NCI-H128 (cell line): ENCODE results near the gene TRAF7.
A peak's percentile ranks its signal among the peaks of the same experiment; 100 is the strongest.
"Not testable (repeated sequence)": the region's sequence is repeated elsewhere in the genome, so short reads cannot be mapped to it uniquely, and the experiment has no call there.

Experiments
- DNase-seq: peaks from one replicate; lab custom pipeline; 2025; ENCODE audit not compliant: unreplicated experiment; lab: John Stamatoyannopoulos, UW

TRAF7 gene

DNA sequence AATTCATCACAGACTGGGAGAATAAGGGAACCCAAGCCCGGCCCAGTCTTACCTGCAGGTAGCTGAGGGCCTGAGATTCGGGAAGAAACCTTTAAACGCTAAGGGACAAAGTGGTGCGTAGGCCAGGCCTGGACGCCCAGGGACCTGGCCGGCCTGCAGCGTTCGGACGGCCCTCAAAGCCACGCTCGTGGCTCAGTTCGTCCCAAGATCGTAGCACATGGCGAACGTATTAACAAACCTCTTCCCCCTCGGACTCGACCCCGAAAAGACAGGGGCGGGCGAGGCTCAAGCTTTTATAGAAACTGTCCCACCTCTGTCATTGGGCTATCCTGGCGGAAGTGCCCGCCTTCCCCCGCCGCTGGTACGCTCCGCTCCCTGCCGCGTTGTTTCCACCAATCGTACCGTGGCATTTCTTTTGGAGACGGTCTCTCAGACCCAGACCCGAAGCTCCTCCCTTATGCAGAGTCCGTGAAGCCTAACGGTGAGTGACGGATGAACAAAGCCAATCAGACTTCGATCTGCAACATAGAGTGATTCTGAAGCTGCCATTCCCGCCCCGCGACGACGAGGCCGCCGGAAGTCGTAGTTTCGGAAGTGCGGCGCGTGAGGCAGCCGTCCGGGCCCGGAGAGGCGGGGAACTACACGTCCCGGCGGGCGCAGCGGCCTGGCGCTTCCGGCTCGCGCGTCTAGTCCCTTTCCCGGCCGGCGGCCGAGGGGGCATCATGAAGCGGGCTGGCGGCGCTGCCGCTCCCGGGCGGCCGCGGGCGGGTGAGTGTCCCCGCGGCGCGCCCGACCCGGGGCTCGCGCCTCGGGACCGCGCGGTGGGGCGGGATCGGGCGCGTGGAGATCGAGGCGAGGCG is at the start of gene TRAF7:
TSS of gene TRAF7 (plus strand) at position 692 of the 860 bp plus-strand sequence. CDS start 8,139 bp downstream, outside the sequence.
- peak; percentile 96 for DNase-seq

GRCh38 chr16:2106211-2106610 is 49.4 kb upstream of the TRAF7 start:
- DNase-seq: not testable (repeated sequence)

- DNase-seq: not testable (repeated sequence)
Measured at GRCh38 chr16:2107121-2107790, 48.3 kb upstream of the TRAF7 start.

DNA sequence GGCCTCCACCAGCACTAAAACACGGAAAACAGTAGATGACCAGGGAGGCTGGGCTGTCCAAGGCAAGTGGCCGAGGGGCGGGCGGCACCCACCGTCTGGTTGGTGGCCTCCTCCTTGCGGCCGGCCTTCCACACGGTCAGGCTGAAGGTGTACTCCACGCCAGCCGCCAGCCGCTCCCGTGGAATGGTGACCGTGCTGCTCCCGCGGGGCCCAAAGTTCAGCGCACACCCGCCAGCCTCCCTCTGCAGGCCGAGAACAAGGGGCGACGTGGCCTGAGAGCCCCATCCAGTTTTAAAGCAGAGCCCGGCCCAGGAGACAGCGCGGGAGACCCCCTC is 47.8 kb upstream of the TRAF7 start:
- not testable (repeated sequence) for DNase-seq

DNA sequence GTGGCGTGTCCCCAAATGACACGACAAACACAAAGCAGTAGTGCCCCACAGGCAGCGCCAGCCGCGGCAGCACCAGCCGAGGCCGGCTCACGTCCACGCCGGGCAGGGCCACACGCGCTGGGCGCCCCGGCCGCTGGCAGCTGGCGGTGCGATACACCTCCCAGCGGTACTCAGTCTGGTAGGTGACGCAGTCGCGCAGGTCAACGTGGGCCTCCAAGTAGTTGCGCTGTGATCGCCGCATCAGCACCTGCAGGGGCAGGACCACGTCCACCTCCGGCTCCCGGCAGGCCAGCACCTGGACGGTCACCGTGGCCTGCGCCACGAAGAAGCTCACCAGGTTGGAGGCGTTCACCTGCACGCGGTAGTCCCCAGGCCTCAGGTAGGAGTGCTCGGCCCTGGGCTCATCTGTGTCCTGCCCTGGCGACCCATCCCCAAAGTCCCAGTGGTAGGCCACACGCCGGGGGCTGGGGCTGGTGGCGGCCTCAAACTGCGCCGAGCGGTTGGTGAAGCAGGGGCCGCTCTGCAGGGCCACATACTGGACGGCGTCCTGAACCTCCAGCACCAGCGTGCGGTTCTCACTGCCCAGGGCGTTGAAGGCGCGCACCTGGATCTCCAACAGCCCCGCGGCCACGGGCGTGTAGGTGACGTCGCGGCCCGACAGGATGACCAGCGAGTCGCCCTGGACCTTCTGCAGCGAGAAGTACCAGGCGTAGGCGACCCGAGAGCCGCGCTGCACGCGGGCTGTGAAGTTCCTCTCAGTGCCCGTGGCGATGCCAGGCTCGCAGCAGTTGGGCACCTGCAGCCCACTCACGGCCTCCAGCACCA is 46.9 kb upstream of the TRAF7 start:
- not testable (repeated sequence) for DNase-seq

DNA sequence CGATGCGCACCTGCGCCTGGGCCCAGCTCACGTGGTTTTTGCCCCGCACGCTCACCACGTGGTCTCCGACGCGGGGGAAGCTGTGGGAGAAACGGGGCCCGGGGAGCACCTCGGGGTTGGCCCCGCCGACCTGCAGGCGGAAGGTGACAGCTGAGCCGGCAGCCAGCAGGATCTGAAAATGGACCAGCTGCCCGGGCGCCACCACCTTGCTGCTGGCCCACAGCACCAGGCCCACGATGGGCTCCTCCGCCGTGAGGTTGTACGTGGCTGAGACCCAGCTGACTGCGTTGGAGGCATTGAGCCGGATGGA is 46.4 kb upstream of the TRAF7 start:
- DNase-seq: not testable (repeated sequence)

- DNase-seq: not testable (repeated sequence)
Measured at GRCh38 chr16:2109872-2110271, 45.7 kb upstream of the TRAF7 start.

DNA sequence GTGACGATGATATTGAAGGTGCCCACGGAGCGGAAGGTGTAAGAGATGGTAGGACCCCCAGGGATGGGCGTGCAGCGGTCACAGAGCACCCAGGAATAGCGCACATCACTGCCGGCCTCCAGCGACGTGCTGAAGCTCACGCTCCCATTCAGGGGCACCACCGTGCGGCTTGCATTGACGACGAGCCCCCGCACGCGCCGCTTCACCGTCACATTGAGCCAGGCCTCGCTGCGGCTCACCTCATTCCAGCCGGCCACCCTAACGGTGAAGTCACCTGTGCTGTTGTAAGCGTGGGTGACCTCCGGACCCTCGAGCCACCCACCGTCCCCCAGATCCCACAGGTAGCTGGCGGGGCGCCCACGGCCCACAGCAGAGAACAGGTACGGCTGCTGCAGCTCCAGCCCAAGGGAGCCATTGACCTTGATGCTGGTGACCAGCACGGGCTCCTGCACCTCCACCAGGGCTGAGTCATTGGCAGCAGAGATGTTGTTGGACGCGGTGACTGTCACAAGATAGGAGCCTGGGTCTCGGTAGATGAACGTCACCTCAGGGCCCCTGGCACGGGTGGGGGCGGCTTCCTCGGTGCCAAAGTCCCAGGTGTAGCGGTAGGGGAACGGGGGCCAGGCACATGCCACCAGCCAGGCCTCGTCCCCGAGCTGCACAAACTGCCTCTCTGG is 45.1 kb upstream of the TRAF7 start:
- DNase-seq: not testable (repeated sequence)

GRCh38 chr16:2111009-2111353 is 44.6 kb upstream of the TRAF7 start:
- not testable (repeated sequence) for DNase-seq

GRCh38 chr16:2111412-2112335 is 43.9 kb upstream of the TRAF7 start:
- DNase-seq: not testable (repeated sequence)

- not testable (repeated sequence) for DNase-seq
Measured at GRCh38 chr16:2112539-2113106, 43.0 kb upstream of the TRAF7 start.

DNA sequence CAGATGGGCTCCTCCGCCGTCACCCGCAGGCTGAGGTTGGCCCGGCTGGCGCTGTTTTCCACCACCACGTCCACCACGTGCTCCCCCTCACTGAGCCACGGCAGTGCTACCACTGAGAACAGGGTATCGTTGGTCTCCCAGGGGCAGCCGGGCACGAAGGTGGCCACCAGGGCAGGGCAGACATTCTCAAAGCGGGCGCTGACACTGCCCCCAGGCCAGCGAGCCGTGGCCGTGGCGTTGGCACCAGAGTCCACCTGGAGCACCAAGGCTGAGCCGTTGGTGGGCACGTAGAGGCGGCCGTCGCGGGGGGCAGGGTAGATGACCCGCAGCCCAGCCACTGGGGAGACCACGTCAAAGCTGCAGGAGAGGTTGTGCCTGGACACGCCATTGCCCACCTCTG is 41.4 kb upstream of the TRAF7 start:
- not testable (repeated sequence) for DNase-seq

- not testable (repeated sequence) for DNase-seq
Measured at GRCh38 chr16:2114885-2115590, 40.5 kb upstream of the TRAF7 start.

DNA sequence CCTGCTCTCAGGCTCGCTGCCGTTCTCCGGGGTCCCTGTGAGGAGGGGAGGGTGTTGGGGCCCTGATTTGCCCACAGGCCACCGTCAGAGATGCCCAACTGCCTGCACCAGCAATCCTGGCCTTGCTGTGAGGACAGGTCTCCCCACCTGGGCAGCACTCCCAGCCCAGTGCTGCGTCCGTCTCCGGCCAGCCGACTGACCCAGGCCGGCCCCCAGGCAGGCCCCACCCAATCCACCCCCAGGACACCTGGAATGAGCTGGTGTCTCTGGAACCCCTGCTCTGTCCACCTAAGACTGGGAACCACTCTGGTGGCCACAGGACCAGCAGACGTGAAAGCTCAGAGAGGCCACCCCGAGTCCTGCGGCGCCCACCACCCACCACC is 40.0 kb upstream of the TRAF7 start:
- no peak for DNase-seq

- DNase-seq: not testable (repeated sequence)
Measured at GRCh38 chr16:2116428-2116827, 39.2 kb upstream of the TRAF7 start.

- not testable (repeated sequence) for DNase-seq
Measured at GRCh38 chr16:2117341-2117740, 38.2 kb upstream of the TRAF7 start.

DNA sequence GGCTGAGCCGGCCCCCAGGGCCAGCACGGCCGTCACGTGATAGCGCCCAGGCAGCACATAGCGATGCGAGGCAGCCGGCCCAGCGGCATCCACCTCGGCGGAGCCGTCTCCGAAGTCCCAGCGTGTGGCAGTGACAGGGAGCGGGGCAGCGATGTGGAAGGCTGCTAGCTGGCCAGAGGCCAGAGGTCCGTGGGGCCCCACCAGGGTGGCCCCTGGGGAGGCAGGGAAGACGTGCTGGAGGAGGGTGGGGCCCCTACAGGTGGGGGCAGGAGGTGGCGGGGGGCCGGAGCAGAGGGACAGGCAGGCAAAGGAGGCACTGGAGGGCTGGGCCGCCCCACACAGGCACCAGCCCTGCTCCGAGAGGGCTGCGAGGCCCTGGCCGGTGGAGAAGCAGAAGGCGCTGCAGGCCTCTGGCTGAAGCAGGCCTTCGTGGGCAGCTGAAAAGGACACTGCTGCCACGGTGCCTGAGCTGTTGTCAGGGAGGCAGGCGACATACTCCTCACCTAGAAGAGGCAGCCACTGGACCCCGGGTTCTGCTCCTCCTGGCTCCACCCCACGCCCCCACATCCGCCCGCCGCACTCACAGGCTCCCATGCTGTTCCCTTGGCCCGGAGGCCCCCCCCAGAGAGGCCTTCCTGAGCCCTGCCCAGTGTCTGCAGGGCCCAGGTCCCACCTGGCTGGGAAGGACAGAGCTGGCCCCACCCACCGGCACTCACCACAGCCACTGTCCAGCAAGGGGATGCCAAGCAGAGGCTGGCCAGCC is 37.4 kb upstream of the TRAF7 start:
- DNase-seq: not testable (repeated sequence)

- not testable (repeated sequence) for DNase-seq
Measured at GRCh38 chr16:2121325-2121724, 34.3 kb upstream of the TRAF7 start.
